BLaER1 (cell line): ENCODE results near the gene LCLAT1.
A peak's percentile ranks its signal among the peaks of the same experiment; 100 is the strongest.
"Not testable (repeated sequence)": the region's sequence is repeated elsewhere in the genome, so short reads cannot be mapped to it uniquely, and the experiment has no call there.

Experiments used
- H3K27ac ChIP-seq: shearing (Covaris generic); formaldehyde crosslinking; 2 replicates; pipeline ENCODE4 v1.8.1; 2022
- H3K27me3 ChIP-seq: shearing (Covaris generic); formaldehyde crosslinking; 2 replicates; pipeline ENCODE4 v1.8.1; 2022
- H3K36me3 ChIP-seq: shearing (Covaris generic); formaldehyde crosslinking; 2 replicates; pipeline ENCODE4 v1.8.1; 2022
- H3K4me1 ChIP-seq: shearing (Covaris generic); formaldehyde crosslinking; 2 replicates; pipeline ENCODE4 v1.8.1; 2022
- H3K4me2 ChIP-seq: shearing (Covaris generic); formaldehyde crosslinking; 2 replicates; pipeline ENCODE4 v1.8.1; 2022
- H3K4me3 ChIP-seq: shearing (Covaris generic); formaldehyde crosslinking; 2 replicates; pipeline ENCODE4 v1.8.1; 2022
- H3K9ac ChIP-seq: shearing (Covaris generic); formaldehyde crosslinking; 2 replicates; pipeline ENCODE4 v1.8.1; 2022
- H3K9me3 ChIP-seq: shearing (Covaris generic); formaldehyde crosslinking; 2 replicates; pipeline ENCODE4 v1.8.1; 2022
- H4K20me1 ChIP-seq: shearing (Covaris generic); formaldehyde crosslinking; 2 replicates; pipeline ENCODE4 v1.8.1; 2022
- Cebpa-rat ChIP-seq: shearing (Covaris generic); IDR thresholded peaks from 2 replicates; pipeline ENCODE4 v1.8.1; 2022

Gene LCLAT1

DNA sequence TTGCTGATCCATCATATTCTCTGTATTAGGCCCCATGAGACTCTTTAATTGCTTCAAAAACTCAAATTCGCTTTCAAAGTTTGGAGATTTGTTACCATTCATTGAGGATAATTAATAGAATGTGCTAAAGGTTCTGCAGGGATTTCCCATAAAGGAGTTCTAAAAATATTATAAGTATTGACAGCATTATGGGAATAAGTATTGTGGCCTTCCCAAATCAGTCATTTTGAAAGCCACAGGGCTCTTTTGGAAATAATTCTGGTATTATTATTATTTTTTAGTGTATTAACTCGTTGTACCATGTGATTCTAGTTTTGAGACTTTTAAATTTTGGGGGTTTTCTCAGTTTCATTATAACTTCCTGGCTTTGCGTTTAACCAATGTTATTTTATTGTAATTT, 37.1 kb downstream of the LCLAT1 start:
- H4K20me1 ChIP-seq, result no peaks in the 10 kb centered on the region
- H3K36me3 ChIP-seq, result peaks cover 8% of the 10 kb centered on the region
- no peak for TF ChIP-seq Cebpa-rat
- H3K4me2 ChIP-seq, result no peak overlapping the region
- H3K27me3 ChIP-seq, result no peaks in the 10 kb centered on the region
- H3K27ac ChIP-seq, result no peak overlapping the region
- no peaks in the 10 kb centered on the region for H3K9me3 ChIP-seq
- H3K4me1 ChIP-seq, result peaks cover 35% of the 10 kb centered on the region
- H3K4me3 ChIP-seq, result no peak overlapping the region
- no peak overlapping the region for H3K9ac ChIP-seq

DNA sequence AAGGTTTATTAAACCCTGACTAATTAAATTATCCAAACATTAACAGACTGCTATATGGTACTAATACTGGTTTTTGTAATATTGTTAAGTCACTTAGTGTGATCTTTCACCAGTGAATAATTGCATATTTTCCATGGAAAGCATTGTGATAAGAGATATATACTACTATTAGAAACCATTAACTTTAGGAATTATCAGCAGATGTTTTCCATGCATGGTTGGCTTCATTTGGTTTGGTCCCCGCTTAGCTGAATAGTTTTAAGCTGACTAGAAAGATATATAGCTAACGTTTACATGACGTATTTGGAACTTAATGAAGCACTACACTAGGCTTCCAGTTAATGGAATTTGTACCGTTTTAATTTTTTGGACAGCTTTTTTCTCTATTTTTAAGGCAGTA, 37.9 kb downstream of the LCLAT1 start:
- H3K4me2 ChIP-seq, result no peak overlapping the region
- no peaks in the 10 kb centered on the region for H4K20me1 ChIP-seq
- H3K27ac ChIP-seq, result no peak overlapping the region
- H3K27me3 ChIP-seq, result no peaks in the 10 kb centered on the region
- H3K36me3 ChIP-seq, result peaks cover 8% of the 10 kb centered on the region
- no peak for TF ChIP-seq Cebpa-rat
- H3K4me1 ChIP-seq, result peaks cover 35% of the 10 kb centered on the region
- H3K9ac ChIP-seq, result no peak overlapping the region
- H3K4me3 ChIP-seq, result no peak overlapping the region
- no peaks in the 10 kb centered on the region; the same call in 1 of the 2 replicates for H3K9me3 ChIP-seq

DNA sequence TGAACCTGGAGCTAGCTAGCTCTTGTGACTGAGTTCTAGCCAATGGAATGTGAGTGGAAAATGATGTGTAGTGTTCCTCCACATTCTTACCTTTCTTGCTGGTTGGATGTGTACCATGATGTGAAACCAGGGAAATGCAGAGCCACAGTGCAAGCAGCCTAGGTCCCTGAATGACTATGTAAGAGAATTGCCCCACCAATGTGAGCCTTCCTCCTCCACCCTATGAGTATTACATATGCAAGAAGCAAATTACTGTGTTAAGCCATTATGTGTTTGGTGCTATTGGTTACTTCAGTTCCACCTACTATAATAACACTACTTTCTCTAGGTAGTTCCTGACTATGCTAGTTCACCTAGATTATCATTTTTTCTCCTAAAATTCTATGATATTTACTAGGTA, 39.6 kb downstream of the LCLAT1 start:
- no peak overlapping the region for H3K27ac ChIP-seq
- H3K4me2 ChIP-seq, result no peak overlapping the region
- no peak for TF ChIP-seq Cebpa-rat
- peaks cover 8% of the 10 kb centered on the region for H3K36me3 ChIP-seq
- no peaks in the 10 kb centered on the region for H3K27me3 ChIP-seq
- no peak overlapping the region for H3K9ac ChIP-seq
- no peaks in the 10 kb centered on the region; the same call in 1 of the 2 replicates for H3K9me3 ChIP-seq
- H3K4me1 ChIP-seq, result peaks cover 30% of the 10 kb centered on the region
- no peaks in the 10 kb centered on the region for H4K20me1 ChIP-seq
- H3K4me3 ChIP-seq, result no peak overlapping the region

DNA sequence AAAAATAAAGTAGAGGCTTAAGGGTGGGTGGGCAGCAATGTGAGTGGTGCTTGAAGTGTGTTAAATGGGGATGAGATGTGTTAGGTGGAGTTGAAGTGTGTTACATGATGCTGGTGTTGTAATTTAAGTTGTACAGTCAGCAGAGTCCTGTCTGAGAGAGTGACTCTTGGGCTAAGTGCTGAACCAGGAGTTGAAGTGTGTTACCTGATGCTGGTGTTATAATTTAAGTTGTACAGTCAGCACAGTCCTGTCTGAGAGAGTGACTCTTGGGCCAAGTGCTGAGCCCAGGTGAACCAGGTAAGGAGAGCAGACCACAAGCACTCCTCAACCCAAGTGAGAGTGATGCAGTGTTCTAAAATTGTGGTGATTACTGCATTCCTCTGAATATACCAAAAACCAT, 40.6 kb downstream of the LCLAT1 start:
- H3K4me1 ChIP-seq, result peaks cover 30% of the 10 kb centered on the region

DNA sequence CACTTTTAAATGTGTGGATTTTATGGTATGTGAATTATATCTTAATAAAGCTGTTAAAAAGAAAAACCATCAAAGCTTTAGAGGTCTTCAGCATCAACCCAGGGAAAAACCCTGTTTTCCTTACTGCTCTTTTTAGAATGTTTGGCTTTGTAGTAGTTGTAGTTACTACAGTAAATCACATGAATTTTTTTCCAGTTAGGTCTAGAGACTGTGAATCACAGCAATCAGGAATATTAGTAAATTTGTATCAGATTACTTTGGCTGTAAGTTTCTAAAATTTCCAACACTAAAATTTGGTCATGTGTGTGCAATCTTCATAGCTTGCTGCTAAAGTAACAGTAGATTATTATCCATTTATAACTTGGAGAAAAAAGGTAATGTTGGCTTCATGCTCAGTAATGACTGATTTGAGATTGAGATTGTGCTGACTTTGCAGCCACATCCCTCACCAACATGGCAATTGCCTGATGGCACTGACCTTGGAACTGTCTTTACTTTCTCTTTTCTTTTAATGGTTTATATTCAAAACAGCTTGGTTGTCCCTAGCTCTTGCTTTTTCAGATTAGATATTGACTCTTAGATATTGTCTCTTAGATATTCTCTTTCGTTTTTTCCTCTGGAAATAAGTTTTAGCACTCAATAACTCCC, 41.1 kb downstream of the LCLAT1 start:
- no peak for TF ChIP-seq Cebpa-rat
- no peak overlapping the region for H3K9ac ChIP-seq
- H3K4me3 ChIP-seq, result no peak overlapping the region
- no peaks in the 10 kb centered on the region; the same call in 1 of the 2 replicates for H3K9me3 ChIP-seq
- no peaks in the 10 kb centered on the region for H4K20me1 ChIP-seq
- H3K27me3 ChIP-seq, result no peaks in the 10 kb centered on the region
- H3K4me1 ChIP-seq, result peaks cover 29% of the 10 kb centered on the region
- no peak overlapping the region for H3K27ac ChIP-seq
- peaks cover 8% of the 10 kb centered on the region for H3K36me3 ChIP-seq
- H3K4me2 ChIP-seq, result no peak overlapping the region

More for the DNA sequence above, 40.6 kb downstream of the LCLAT1 start:
- Histone ChIP-seq H3K27me3 (no peaks in the 10 kb centered on the region), H3K4me3 (no peak overlapping the region), H4K20me1 (no peaks in the 10 kb centered on the region), H3K9me3 (no peaks in the 10 kb centered on the region; the same call in 1 of the 2 replicates), H3K27ac (no peak overlapping the region), H3K9ac (no peak overlapping the region), H3K36me3 (peaks cover 8% of the 10 kb centered on the region), H3K4me2 (no peak overlapping the region)
- no peak for TF ChIP-seq Cebpa-rat

DNA sequence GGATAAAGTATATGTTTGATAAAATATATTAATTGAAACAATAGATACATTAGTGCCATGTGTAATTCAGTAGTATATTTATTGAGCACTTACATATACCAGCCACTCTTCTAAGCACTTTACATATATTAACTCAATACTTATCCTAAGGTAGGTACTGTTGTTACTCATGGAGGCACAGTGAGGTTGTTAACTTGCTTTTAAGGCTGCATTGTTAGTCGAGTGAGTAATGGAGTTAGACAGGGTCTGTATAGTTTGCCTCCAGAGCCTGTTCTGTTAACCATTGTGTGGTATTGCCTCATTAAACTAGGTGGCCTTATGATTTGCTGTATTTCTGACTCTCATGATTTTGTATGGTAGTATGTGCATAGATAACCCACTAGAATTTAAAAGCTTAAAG, 44.2 kb downstream of the LCLAT1 start:
- peak overlapping the region; percentile 45 for H3K4me2 ChIP-seq
- H3K4me1 ChIP-seq, result peaks cover 29% of the 10 kb centered on the region
- H3K4me3 ChIP-seq, result no peak overlapping the region
- H3K27me3 ChIP-seq, result no peaks in the 10 kb centered on the region
- peaks cover 10% of the 10 kb centered on the region for H3K36me3 ChIP-seq
- no peak for TF ChIP-seq Cebpa-rat
- no peak overlapping the region for H3K27ac ChIP-seq
- H4K20me1 ChIP-seq, result no peaks in the 10 kb centered on the region
- H3K9me3 ChIP-seq, result peaks cover 16% of the 10 kb centered on the region
- no peak overlapping the region for H3K9ac ChIP-seq

DNA sequence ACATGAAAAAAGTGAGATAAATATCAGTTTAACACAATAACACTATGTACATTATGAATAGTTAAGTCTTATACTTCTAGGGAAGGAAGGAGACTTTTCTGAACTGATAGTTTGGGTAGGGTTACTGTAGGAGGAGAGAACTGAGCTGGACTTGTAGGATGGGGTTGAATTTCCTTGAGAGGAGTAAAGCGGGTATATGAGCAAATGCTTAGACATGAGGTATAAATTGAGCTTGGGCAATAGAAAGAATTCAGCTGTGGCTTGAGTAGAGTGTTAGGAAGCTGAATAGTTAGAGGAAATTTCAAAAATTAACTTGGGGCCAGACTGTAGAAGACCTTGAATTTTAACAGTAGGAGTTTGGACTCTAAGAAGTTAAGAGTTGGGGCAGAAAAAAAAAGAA, 45.1 kb downstream of the LCLAT1 start:
- no peak overlapping the region for H3K27ac ChIP-seq
- peaks cover 13% of the 10 kb centered on the region for H3K36me3 ChIP-seq
- no peaks in the 10 kb centered on the region for H4K20me1 ChIP-seq
- peaks cover 25% of the 10 kb centered on the region for H3K9me3 ChIP-seq
- no peak overlapping the region for H3K9ac ChIP-seq
- H3K4me3 ChIP-seq, result no peak overlapping the region
- peaks cover 30% of the 10 kb centered on the region for H3K4me1 ChIP-seq
- no peak overlapping the region for H3K4me2 ChIP-seq
- no peaks in the 10 kb centered on the region for H3K27me3 ChIP-seq
- no peak for TF ChIP-seq Cebpa-rat

DNA sequence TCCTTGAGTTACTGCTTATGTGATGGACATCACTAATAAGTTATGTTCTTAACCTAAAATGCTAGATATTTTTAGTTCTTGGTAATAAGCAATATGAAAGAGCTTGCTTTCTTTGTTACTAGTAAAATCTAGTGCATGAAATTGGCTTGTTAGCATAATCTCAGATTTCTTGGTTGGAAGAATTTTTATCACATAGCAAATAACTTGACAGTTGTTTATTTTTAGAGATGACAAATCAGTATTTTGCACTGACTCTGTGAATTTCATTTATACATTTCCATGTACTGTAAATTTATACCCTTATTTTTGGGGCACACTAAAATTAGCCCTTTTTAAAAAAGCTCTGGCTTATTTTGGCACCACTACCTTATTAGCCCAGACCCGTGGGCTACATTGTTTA, 45.6 kb downstream of the LCLAT1 start:
- Histone ChIP-seq H3K9me3 (peaks cover 30% of the 10 kb centered on the region), H3K27me3 (no peaks in the 10 kb centered on the region), H3K27ac (no peak overlapping the region), H3K9ac (no peak overlapping the region), H3K4me2 (no peak overlapping the region), H3K4me3 (no peak overlapping the region), H4K20me1 (no peaks in the 10 kb centered on the region), H3K36me3 (peaks cover 14% of the 10 kb centered on the region), H3K4me1 (peaks cover 30% of the 10 kb centered on the region)
- TF ChIP-seq Cebpa-rat, result no peak

DNA sequence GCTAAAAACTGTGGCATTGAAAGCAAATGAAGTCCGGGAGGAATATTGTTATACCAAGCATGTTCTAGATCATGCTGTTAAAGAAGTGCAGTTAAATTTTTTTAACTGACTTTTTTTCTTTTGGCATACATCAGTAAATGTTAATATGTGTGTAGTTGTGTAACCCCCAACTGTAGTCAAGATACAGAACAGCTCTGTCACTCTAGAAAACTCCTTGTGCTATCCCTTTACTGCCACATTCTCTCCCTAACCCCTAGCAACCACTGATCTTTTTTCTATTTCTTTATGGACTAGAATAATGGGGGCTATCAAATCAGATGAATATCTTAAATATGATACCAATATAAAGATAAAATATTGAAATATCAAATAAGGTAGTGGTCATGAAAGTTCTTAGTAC, 46.4 kb downstream of the LCLAT1 start:
- Histone ChIP-seq H3K4me2 (no peak overlapping the region), H3K9me3 (peaks cover 38% of the 10 kb centered on the region), H3K36me3 (peaks cover 23% of the 10 kb centered on the region), H3K4me3 (no peak overlapping the region), H3K9ac (no peak overlapping the region), H3K27ac (no peak overlapping the region), H3K4me1 (peaks cover 30% of the 10 kb centered on the region), H3K27me3 (no peaks in the 10 kb centered on the region), H4K20me1 (no peaks in the 10 kb centered on the region)
- no peak for TF ChIP-seq Cebpa-rat

DNA sequence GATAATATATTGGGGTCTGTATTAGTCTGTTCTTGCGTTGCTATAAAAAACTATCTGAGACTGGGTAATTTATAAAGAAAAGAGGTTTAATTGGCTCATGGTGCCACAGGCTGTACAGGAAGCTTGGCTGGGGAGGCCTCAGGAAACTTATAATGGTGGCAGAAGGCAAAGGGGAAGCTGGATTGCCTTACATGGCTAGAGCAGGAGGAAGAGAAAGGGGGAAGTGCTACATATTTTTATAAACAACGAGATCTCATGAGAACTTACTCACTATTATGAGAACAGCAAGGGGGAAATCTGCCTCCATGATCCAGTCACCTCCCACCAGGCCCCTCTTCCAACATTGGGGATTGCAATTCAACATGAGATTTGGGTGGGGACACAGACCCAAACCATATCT, 48.9 kb downstream of the LCLAT1 start:
- H3K27me3 ChIP-seq, H3K27ac ChIP-seq, H4K20me1 ChIP-seq, H3K9ac ChIP-seq, H3K4me3 ChIP-seq: not testable (repeated sequence)
- H3K4me1 ChIP-seq, result peaks cover 30% of the 10 kb centered on the region
- peak overlapping the region; percentile 23 for H3K4me2 ChIP-seq
- H3K9me3 ChIP-seq, result peaks cover 60% of the 10 kb centered on the region
- peaks cover 37% of the 10 kb centered on the region for H3K36me3 ChIP-seq

DNA sequence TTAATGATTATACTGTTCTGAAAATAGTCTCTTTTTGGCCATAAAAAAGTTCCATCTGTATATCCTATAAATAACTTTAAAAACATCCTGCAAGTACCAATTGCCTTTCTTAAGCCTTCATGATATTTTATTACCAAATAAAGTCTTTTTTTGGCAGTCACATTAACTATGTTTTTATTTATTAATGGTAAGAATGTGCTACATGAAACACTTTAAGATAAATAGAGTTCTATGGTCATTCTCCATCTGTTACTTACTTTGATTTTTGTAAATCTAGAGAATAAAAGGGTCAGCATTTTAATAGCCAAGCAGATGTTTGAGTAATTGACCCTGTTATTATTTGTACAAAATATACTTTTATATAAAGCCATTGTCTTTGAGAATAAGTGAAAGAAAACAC, 52.6 kb downstream of the LCLAT1 start:
- Histone ChIP-seq H3K27ac (no peak overlapping the region), H3K9ac (no peak overlapping the region), H3K4me1 (peaks cover 27% of the 10 kb centered on the region), H3K4me3 (no peak overlapping the region), H3K27me3 (no peaks in the 10 kb centered on the region), H3K4me2 (no peak overlapping the region), H4K20me1 (no peaks in the 10 kb centered on the region), H3K9me3 (peaks cover 74% of the 10 kb centered on the region), H3K36me3 (peaks cover 56% of the 10 kb centered on the region)
- no peak for TF ChIP-seq Cebpa-rat
